Sigmoid colon (tissue), 7 donors: ENCODE measurements around the gene MYL6. TPM values are rescaled to one million over a fixed set of nuclear protein-coding genes. Genes with fewer than 3 reads are reported as not detected.
A peak's percentile ranks its signal among the peaks of the same experiment; 100 is the strongest.

Experiments used
- DNase-seq: peaks from one replicate; pipeline ENCODE4 v3.0.0-alpha.2; 2019
- H3K27ac ChIP-seq, 4 donors: fragments of 200-600 bp; sonication (generic); one replicate each; pipeline ENCODE4 v1.5.1; 2016 to 2019; ENCODE audit warnings: mild to moderate bottlenecking in 1 of 4
- H3K27me3 ChIP-seq, 3 donors: fragments of 200-600 bp; sonication (generic); one replicate each; pipeline ENCODE4 v1.5.1; 2019; ENCODE audit warnings: mild to moderate bottlenecking in 1 of 3
- H3K36me3 ChIP-seq, 4 donors: fragments of 200-600 bp; sonication (generic); one replicate each; pipeline ENCODE4 v1.5.1; 2016 to 2019
- H3K4me1 ChIP-seq, 4 donors: fragments of 200-600 bp; sonication (generic); one replicate each; pipeline ENCODE4 v1.5.1; 2017 to 2019
- H3K4me3 ChIP-seq, 4 donors: fragments of 200-600 bp; sonication (generic); one replicate each; pipeline ENCODE4 v1.5.1; 2017 to 2019; ENCODE audit warnings: mild to moderate bottlenecking in 2 of 4, moderate library complexity in 1 of 4
- H3K9me3 ChIP-seq, 4 donors: fragments of 200-600 bp in 3 of 4; sonication (generic) in 3 of 4; one replicate each; pipeline versions ENCODE4 v1.5.1 to v1.6.1; 2013 to 2019
- EP300 ChIP-seq, 4 donors: sonication (generic); formaldehyde crosslinking; IDR thresholded peaks; one replicate each; pipeline ENCODE4 v1.6.1; 2017; ENCODE audit warnings: antibody characterized with exemption in 4 of 4
- POLR2A ChIP-seq, 2 donors: fragments of 450-650 bp; IDR thresholded peaks; one replicate each; pipeline ENCODE4 v1.6.1; 2016; ENCODE audit warnings: antibody characterized with exemption in 2 of 2, mild to moderate bottlenecking in 2 of 2, moderate library complexity in 2 of 2
- POLR2AphosphoS5 ChIP-seq, 4 donors: sonication (generic); formaldehyde crosslinking; IDR thresholded peaks; one replicate each; pipeline ENCODE4 v1.6.1; 2017; ENCODE audit warnings: antibody characterized with exemption in 4 of 4
- WGBS, 2 donors: extraction: QIAGEN DNeasy Blood & Tissue Kit; methylation state at CpG; one replicate each; pipeline ENCODE4 v1.1.7; 2013; 5-methylcytosine and 5-hydroxymethylcytosine counted together
- intact Hi-C: fragments of 100-400 bp; cut with DNase I; formaldehyde crosslinking; loops from one replicate; pipeline ENCODE4 v1.15.1; 2023
- polyA plus RNA-seq, 3 donors: library from polyadenylated mRNA; stranded (reverse); fragments of 200-250 nt; gene quantifications; one replicate each; pipeline ENCODE4 v1.2.3, GENCODE V29; 2013
- total RNA-seq, 4 donors: library from RNA; depleted of rRNA; stranded (reverse); fragments of >200 nt; gene quantifications; one replicate each; pipeline ENCODE4 v1.1.0, GENCODE V29; 2016
- TF ChIP-seq, protein P1 (sequence below), 4 experiments: fragments of 450-650 bp in 3 of 4; fragments of 200-600 bp in 1 of 4; IDR thresholded peaks; one replicate each; pipeline ENCODE4 v1.5.1; 2016 to 2019; ENCODE audit warnings: antibody characterized with exemption in 4 of 4, mild to moderate bottlenecking in 3 of 4, moderate library complexity in 2 of 4
- donor health status: healthy with polysubstance abuse.
- donor health status: Bipolar disorder and iron deficiency.
- donor health status: healthy.

Gene MYL6
- total and polyA plus RNA-seq, 7 donors, result 3,150 to 9,553 (median 7,537) TPM

GRCh38 chr12:56152132-56152755 is 5.9 kb upstream of the MYL6 start, which contains the start of gene MYL6B:
Gene MYL6B (plus strand): TSS chr12:56152587. CDS start chr12:56153919, 1,332 bp downstream.
- intact Hi-C loops, result no loop called here
- Histone ChIP-seq H3K36me3 (no peaks in the 10 kb centered on the region), H3K4me1 (peaks cover 0 to 36% (median 25%) of the 10 kb centered on the region in 4 donors), H3K4me3 (peak within 1 kb of the TSS; percentile 59 to 79 (median 68)), H3K27ac (peak within 1 kb of the TSS; percentile 92 to 97 (median 94)), H3K27me3 (no peaks in the 10 kb centered on the region), H3K9me3 (no peaks in the 10 kb centered on the region)
- whole genome bisulfite sequencing, 2 donors, result 0 to 1% methylated on average over 37 of the region's 37 CpGs
- TF ChIP-seq, protein P1, sequence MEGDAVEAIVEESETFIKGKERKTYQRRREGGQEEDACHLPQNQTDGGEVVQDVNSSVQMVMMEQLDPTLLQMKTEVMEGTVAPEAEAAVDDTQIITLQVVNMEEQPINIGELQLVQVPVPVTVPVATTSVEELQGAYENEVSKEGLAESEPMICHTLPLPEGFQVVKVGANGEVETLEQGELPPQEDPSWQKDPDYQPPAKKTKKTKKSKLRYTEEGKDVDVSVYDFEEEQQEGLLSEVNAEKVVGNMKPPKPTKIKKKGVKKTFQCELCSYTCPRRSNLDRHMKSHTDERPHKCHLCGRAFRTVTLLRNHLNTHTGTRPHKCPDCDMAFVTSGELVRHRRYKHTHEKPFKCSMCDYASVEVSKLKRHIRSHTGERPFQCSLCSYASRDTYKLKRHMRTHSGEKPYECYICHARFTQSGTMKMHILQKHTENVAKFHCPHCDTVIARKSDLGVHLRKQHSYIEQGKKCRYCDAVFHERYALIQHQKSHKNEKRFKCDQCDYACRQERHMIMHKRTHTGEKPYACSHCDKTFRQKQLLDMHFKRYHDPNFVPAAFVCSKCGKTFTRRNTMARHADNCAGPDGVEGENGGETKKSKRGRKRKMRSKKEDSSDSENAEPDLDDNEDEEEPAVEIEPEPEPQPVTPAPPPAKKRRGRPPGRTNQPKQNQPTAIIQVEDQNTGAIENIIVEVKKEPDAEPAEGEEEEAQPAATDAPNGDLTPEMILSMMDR (IDR thresholded peaks at IDR 0.05), result no peak
- TF ChIP-seq POLR2A (IDR thresholded peaks at IDR 0.05), result peak in 1 of 2 donors; percentile 29
- peak; percentile 60 to 94 (median 82) for TF ChIP-seq POLR2AphosphoS5 (IDR thresholded peaks at IDR 0.05)
- TF ChIP-seq EP300 (IDR thresholded peaks at IDR 0.05), result peak in 1 of 4 donors; percentile 76
- peak; percentile 97 for DNase-seq

DNA sequence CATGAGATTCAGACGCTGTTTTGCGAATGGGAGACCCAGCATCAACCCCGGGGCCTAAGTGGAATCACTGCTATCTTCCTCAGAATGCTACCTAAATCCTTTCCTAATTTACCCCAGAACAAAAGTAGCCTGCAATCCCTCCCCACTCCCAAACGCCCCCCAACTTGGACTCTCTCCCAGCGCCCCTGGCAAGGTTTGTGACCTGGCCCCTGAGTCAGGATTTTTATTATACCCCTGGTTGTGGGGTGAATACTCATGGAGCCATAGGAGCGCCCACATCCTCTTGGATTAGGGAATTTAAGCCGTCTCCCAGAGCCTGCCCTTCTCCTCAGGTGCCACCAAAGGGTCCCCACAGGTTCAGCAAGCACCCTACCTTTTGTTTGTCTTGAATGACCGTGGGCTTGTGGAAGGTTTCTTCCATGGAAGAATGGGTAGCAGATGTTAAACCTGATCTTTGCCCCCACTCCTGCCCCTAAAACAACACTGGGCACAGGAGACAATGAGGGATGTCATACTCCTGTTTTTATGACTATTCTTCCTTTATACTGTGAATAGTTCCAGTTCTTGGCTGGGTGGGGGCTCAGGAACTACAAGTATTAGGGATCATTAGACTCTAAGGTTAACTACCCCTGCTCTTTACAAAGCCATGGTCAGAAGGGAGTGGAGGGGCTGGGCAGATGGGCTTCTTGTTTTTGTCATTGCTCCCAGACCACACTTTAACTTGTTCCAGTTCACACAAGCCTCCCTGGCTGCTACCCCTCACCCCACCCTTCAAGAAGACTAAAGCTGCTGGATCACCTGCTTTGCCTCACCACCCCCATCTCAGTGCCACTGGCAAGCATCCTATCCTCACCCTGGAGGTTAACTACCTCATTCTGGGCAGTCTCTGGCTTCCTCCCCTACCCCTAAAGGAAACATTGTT is 5.1 kb upstream of the MYL6 start:
- intact Hi-C loops, result no loop called here
- H3K27me3 ChIP-seq, result no peaks in the 10 kb centered on the region
- no peak for DNase-seq
- TF ChIP-seq EP300 (IDR thresholded peaks at IDR 0.05) (no peak), POLR2A (IDR thresholded peaks at IDR 0.05) (no peak)
- TF ChIP-seq, protein P1 (IDR thresholded peaks at IDR 0.05), result no peak
- H3K36me3 ChIP-seq, result no peaks in the 10 kb centered on the region
- H3K4me3 ChIP-seq, result peak overlapping the region; percentile 59 to 79 (median 68)
- H3K9me3 ChIP-seq, result no peaks in the 10 kb centered on the region
- peaks cover 0 to 40% (median 27%) of the 10 kb centered on the region in 4 donors for H3K4me1 ChIP-seq
- WGBS, 2 donors, result 3 to 13% methylated on average over 8 of the region's 8 CpGs
- peak overlapping the region; percentile 92 to 97 (median 94) for H3K27ac ChIP-seq

DNA sequence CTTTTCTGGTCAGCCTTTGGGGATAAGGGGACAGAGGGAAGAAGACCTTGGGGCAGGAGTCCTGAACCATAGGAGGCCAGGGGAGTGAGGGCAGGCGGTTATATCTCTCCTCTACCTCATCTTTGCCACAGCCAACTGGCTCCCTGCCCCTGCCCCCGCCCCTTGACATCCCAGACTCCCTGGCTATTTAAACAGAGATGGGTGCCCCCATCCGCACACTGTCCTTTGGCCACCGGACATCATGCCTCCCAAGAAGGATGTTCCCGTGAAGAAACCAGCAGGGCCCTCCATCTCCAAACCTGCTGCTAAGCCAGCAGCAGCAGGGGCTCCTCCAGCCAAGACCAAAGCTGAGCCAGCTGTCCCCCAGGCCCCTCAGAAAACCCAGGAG is 4.5 kb upstream of the MYL6 start:
- TF ChIP-seq, protein P1 (IDR thresholded peaks at IDR 0.05), result no peak
- TF ChIP-seq EP300 (IDR thresholded peaks at IDR 0.05) (no peak), POLR2A (IDR thresholded peaks at IDR 0.05) (no peak), POLR2AphosphoS5 (IDR thresholded peaks at IDR 0.05) (no peak)
- WGBS, 2 donors, result 80 to 89% methylated on average over 5 of the region's 5 CpGs

GRCh38 chr12:56154246-56154771 is 3.9 kb upstream of the MYL6 start:
- Histone ChIP-seq H3K9me3 (no peaks in the 10 kb centered on the region), H3K4me3 (no peak overlapping the region), H3K27ac (no peak overlapping the region), H3K4me1 (peaks cover 0 to 40% (median 27%) of the 10 kb centered on the region in 4 donors), H3K36me3 (peaks cover 0 to under 1% (median under 1%) of the 10 kb centered on the region in 4 donors), H3K27me3 (no peaks in the 10 kb centered on the region)
- 95 to 96% methylated on average over 1 of the region's 1 CpG for WGBS, 2 donors
- DNase-seq, result no peak
- intact Hi-C loops, result no loop called here
- no peak for TF ChIP-seq POLR2AphosphoS5 (IDR thresholded peaks at IDR 0.05)
- TF ChIP-seq POLR2A (IDR thresholded peaks at IDR 0.05), result no peak
- TF ChIP-seq, protein P1 (IDR thresholded peaks at IDR 0.05), result no peak
- no peak for TF ChIP-seq EP300 (IDR thresholded peaks at IDR 0.05)

More for the DNA sequence above, 4.5 kb upstream of the MYL6 start:
- intact Hi-C loops, result no loop called here
- Histone ChIP-seq H3K36me3 (no peaks in the 10 kb centered on the region), H3K27me3 (no peaks in the 10 kb centered on the region), H3K4me1 (peaks cover 0 to 40% (median 27%) of the 10 kb centered on the region in 4 donors), H3K4me3 (no peak overlapping the region), H3K9me3 (no peaks in the 10 kb centered on the region), H3K27ac (no peak overlapping the region)
- no peak for DNase-seq
